ENCODE data around the gene NBPF3.

NBPF3 gene

GRCh38 chr1:21520899-21521716, 81.2 kb downstream of the NBPF3 start:
- DNase-seq: no peak

GRCh38 chr1:21521717-21522060, 81.8 kb downstream of the NBPF3 start:
- DNase-seq: no peak

- no peak for DNase-seq
Measured at GRCh38 chr1:21522525-21523038, 82.6 kb downstream of the NBPF3 start.

GRCh38 chr1:21523297-21523813, 83.4 kb downstream of the NBPF3 start:
- DNase-seq: no peak

GRCh38 chr1:21524220-21524619, 84.3 kb downstream of the NBPF3 start:
- DNase-seq: no peak

- no peak for DNase-seq
Measured at GRCh38 chr1:21524686-21525339, 84.9 kb downstream of the NBPF3 start.

- DNase-seq: no peak
Measured at GRCh38 chr1:21525340-21525717, 85.4 kb downstream of the NBPF3 start.

- no peak for DNase-seq
Measured at GRCh38 chr1:21526441-21526840, 86.5 kb downstream of the NBPF3 start.

- no peak for DNase-seq
Measured at GRCh38 chr1:21530368-21531016, 90.6 kb downstream of the NBPF3 start.

GRCh38 chr1:21531241-21531640, 91.3 kb downstream of the NBPF3 start:
- DNase-seq: no peak

- DNase-seq: no peak
Measured at GRCh38 chr1:21532496-21532895, 92.6 kb downstream of the NBPF3 start.

GRCh38 chr1:21532992-21533534, 93.1 kb downstream of the NBPF3 start:
- no peak for DNase-seq

GRCh38 chr1:21534146-21534545, 94.2 kb downstream of the NBPF3 start:
- DNase-seq: no peak

All from activated naive CD4-positive, alpha-beta T cell treated with anti-CD3 and anti-CD28 coated beads, Interleukin-2, amount 50 U/mL, for 16 hours (primary cell).